ENCODE measurements around the gene HOXD9. TPM values are rescaled to one million over a fixed set of nuclear protein-coding genes. Genes with fewer than 3 reads are reported as not detected.

Gene HOXD9
- polyA plus RNA-seq, 1 of the 3 experiments (the other 2 are of a cell fraction) = 4.8 TPM

GRCh38 chr2:176088048-176088936 lies 34.2 kb upstream of the HOXD9 start:
- H3K9ac ChIP-seq = no peak overlapping the region
- H3K4me1 ChIP-seq (ENCODE audit: control insufficient read depth in 1 of 2, insufficient read depth in 2 of 2, low read depth in 1 of 2, low read length in 1 of 2) = peaks cover 0 to 24% of the 10 kb centered on the region in 2 experiments; a peak in 1 of 4 replicates
- no peaks in the 10 kb centered on the region for H3K9me3 ChIP-seq
- H3K36me3 ChIP-seq (replicated peaks in 1 of 2; ENCODE audit: control insufficient read depth in 1 of 2, insufficient read depth in 2 of 2, low read length in 1 of 2) = no peaks in the 10 kb centered on the region
- peak overlapping the region; percentile 40 to 52 for H3K4me3 ChIP-seq (ENCODE audit: low read depth in 2 of 2, low read length in 1 of 2)
- H3K27ac ChIP-seq (ENCODE audit: low read depth in 2 of 2, low read length in 1 of 2) = no peak overlapping the region
- TF ChIP-seq CTCF (IDR thresholded peaks at IDR 0.05) (peak; percentile 78), RXRA (IDR thresholded peaks at IDR 0.05; ENCODE audit: borderline replicate concordance, low read depth) (no peak), POLR2AphosphoS5 (IDR thresholded peaks at IDR 0.05; ENCODE audit: low read depth, low read length) (no peak), PBX3 (IDR thresholded peaks at IDR 0.05) (no peak), YY1 (IDR thresholded peaks at IDR 0.05; ENCODE audit: low read depth) (no peak), CHD2 (IDR thresholded peaks at IDR 0.05; ENCODE audit: low read length, partially characterized antibody) (no peak), NRF1 (IDR thresholded peaks at IDR 0.05; ENCODE audit: low read depth, low read length) (no peak), FOXM1 (IDR thresholded peaks at IDR 0.05; ENCODE audit: low read depth) (no peak), RAD21 (IDR thresholded peaks at IDR 0.05; ENCODE audit: low read length) (peak; percentile 75), GATA2 (CRISPR knock-in tag; IDR thresholded peaks at IDR 0.05) (no peak), EZH2phosphoT487 (IDR thresholded peaks at IDR 0.05; ENCODE audit: borderline replicate concordance, low read depth) (peak; percentile 77; the same call in 1 of the 2 replicates), EP300 (IDR thresholded peaks at IDR 0.05; ENCODE audit: borderline replicate concordance in 1 of 2, low read depth in 1 of 2, low read length in 1 of 2) (no peak), SMC3 (IDR thresholded peaks at IDR 0.05; ENCODE audit: low read depth, low read length) (peak; percentile 51), REST (IDR thresholded peaks at IDR 0.05; ENCODE audit: low read depth, low read length) (no peak), MAX (IDR thresholded peaks at IDR 0.05; ENCODE audit: low read depth) (0 out of 2 replicates have a peak, but pooled peaks have one; percentile 23)
- no peak overlapping the region; the same call in 1 of the 2 replicates for H2AFZ ChIP-seq (ENCODE audit: low read depth)
- H3K9me2 ChIP-seq = no peaks in the 10 kb centered on the region
- peak overlapping the region; percentile 66 for H3K4me2 ChIP-seq
- ChIA-PET CTCF (interaction anchor here (0.6 to 13.5 kb wide), 46 partner anchors 8 to 1395 kb away, joined by 3 to 264 read pairs (median 4); partner anchors contain the start of genes HOXD10, HOXD11 and HOXD12), POLR2A (no interaction called here)
- H3K79me2 ChIP-seq (ENCODE audit: insufficient read depth) = no peaks in the 10 kb centered on the region
- peak; percentile 86 for DNase-seq
- H3F3A ChIP-seq (replicated peaks; ENCODE audit: insufficient read depth) = no peaks in the 10 kb centered on the region
- 0 out of 2 replicates have a peak, but pooled peaks cover 8% of the 10 kb centered on the region for H4K20me1 ChIP-seq (ENCODE audit: insufficient read depth)
- peaks cover 95% of the 10 kb centered on the region for H3K27me3 ChIP-seq (ENCODE audit: insufficient read depth)
- WGBS (ENCODE audit: low lambda C conversion rate) = 8% methylated on average over 30 of the region's 49 CpGs
